CD4-positive, alpha-beta memory T cell (primary cell): ENCODE measurements around the gene RC3H2. TPM values are rescaled to one million over a fixed set of nuclear protein-coding genes. Genes with fewer than 3 reads are reported as not detected.

Experiments used
- CTCF ChIA-PET: fragments of 350-600 bp; sonication (Branson Sonifier 250); formaldehyde crosslinking; loops from one replicate; lab custom pipeline; 2021; ENCODE audit warnings: inconsistent platforms; ENCODE audit not compliant: partially characterized antibody; lab: Charles Lee
- POLR2A ChIA-PET: fragments of 350-600 bp; sonication (Branson Sonifier 250); formaldehyde crosslinking; loops from one replicate; lab custom pipeline; 2021; ENCODE audit not compliant: partially characterized antibody; lab: Charles Lee
- DNase-seq, 5 donors: peaks; one replicate each; pipeline versions ENCODE4 v3.0.0 to v3.0.0-alpha.2; 2020 to 2022; ENCODE audit warnings: mixed read lengths in 1 of 5
- H3K27ac ChIP-seq: one replicate; pipeline ENCODE4 v1.7.0; 2013; ENCODE audit warnings: low read depth, low read length
- H3K27me3 ChIP-seq: 2 replicates; pipeline ENCODE4 v1.7.0; 2013; ENCODE audit warnings: mild to moderate bottlenecking, low read length, moderate library complexity; ENCODE audit not compliant: insufficient read depth
- H3K36me3 ChIP-seq: 2 replicates; pipeline ENCODE4 v1.7.0; 2013; ENCODE audit warnings: mild to moderate bottlenecking, low read length, moderate library complexity; ENCODE audit not compliant: insufficient read depth
- H3K4me1 ChIP-seq: 2 replicates; pipeline ENCODE4 v1.7.0; 2013; ENCODE audit warnings: mild to moderate bottlenecking, low read length, moderate library complexity; ENCODE audit not compliant: insufficient read depth
- H3K4me3 ChIP-seq, 2 donors: one replicate each; pipeline ENCODE4 v1.7.0; 2013; ENCODE audit warnings: low read length in 2 of 2, mild to moderate bottlenecking in 1 of 2
- H3K9me3 ChIP-seq, 2 donors: one replicate each; pipeline ENCODE4 v1.7.0; 2013; ENCODE audit warnings: low read length in 2 of 2, control low read depth in 1 of 2; ENCODE audit not compliant: control insufficient read depth in 1 of 2
- H3K27ac Mint-ChIP-seq, 7 donors: one replicate each; pipeline ENCODE4 v1.8.0; 2020 to 2021; ENCODE audit warnings: mixed read lengths in 7 of 7, mild to moderate bottlenecking in 6 of 7, inconsistent platforms in 3 of 7, moderate library complexity in 3 of 7
- H3K27me3 Mint-ChIP-seq, 2 donors: one replicate each; pipeline ENCODE4 v1.8.0; 2020 to 2021; ENCODE audit warnings: mixed read lengths in 2 of 2
- H3K36me3 Mint-ChIP-seq, 2 donors: one replicate each; pipeline ENCODE4 v1.8.0; 2020 to 2021; ENCODE audit warnings: mixed read lengths in 2 of 2, inconsistent platforms in 1 of 2, mild to moderate bottlenecking in 1 of 2
- H3K4me1 Mint-ChIP-seq, 4 donors: one replicate each; pipeline ENCODE4 v1.8.0; 2020 to 2021; ENCODE audit warnings: mixed read lengths in 4 of 4, mild to moderate bottlenecking in 1 of 4
- H3K4me3 Mint-ChIP-seq, 8 donors: one replicate each; pipeline ENCODE4 v1.8.0; 2020 to 2021; ENCODE audit warnings: mixed read lengths in 8 of 8, mild to moderate bottlenecking in 7 of 8, moderate library complexity in 6 of 8, inconsistent platforms in 3 of 8
- H3K9me3 Mint-ChIP-seq, 8 donors: one replicate each; pipeline ENCODE4 v1.8.0; 2020 to 2021; ENCODE audit warnings: mixed read lengths in 8 of 8, mild to moderate bottlenecking in 5 of 8, inconsistent platforms in 3 of 8, moderate library complexity in 1 of 8
- intact Hi-C: fragments of 100-400 bp; cut with micrococcal nuclease; formaldehyde crosslinking; loops from one replicate; pipeline ENCODE4 v1.15.1; 2023
- polyA plus RNA-seq, 2 donors: library from polyadenylated mRNA; unstranded; fragments of 300-500 nt; fragmentation: Illumina TruSeq; gene quantifications; one replicate each; pipeline ENCODE4 v1.2.3, GENCODE V29; 2021
- total RNA-seq, 2 experiments: library from RNA; stranded (reverse); gene quantifications; one replicate each; pipeline ENCODE4 v1.2.3, GENCODE V29; 2021

The RC3H2 gene
- 10 to 100 TPM; 66.6 to 70.7 TPM for total RNA-seq
- polyA plus RNA-seq, result 10 to 100 TPM; 18.7 to 27.4 TPM

GRCh38 chr9:122904823-122905710 is at the start of gene RC3H2:
Gene RC3H2 (minus strand): TSS chr9:122905359. CDS start chr9:122897509, 7,850 bp downstream.
- Mint-ChIP-seq H3K27ac (peak within 1 kb of the TSS; percentile 97 to 99 (median 97)), H3K4me3 (peak within 1 kb of the TSS; percentile 92 to 99 (median 94)), H3K36me3 (peaks cover 7 to 22% of the 10 kb centered on the region in 2 donors), H3K27me3 (no peaks in the 10 kb centered on the region), H3K9me3 (peaks cover 0 to 2% (median 0%) of the 10 kb centered on the region in 8 donors), H3K4me1 (peaks cover 15 to 40% (median 24%) of the 10 kb centered on the region in 4 donors)
- ChIA-PET POLR2A (interaction anchor here (0.8 to 6.7 kb wide), 12 partner anchors 8 to 89 kb away, joined by 3 to 71 read pairs (median 4); partner anchors contain the start of genes PDCL, RABGAP1, ZBTB26 and ZBTB6), CTCF (interaction anchor here (0.6 to 1.5 kb wide), 4 partner anchors 8 to 638 kb away, joined by 3 to 4 read pairs (median 4); partner anchors contain the start of gene ZBTB6)
- peak; percentile 97 to 99 (median 98) for DNase-seq
- peaks cover 38% of the 10 kb centered on the region for H3K4me1 ChIP-seq
- H3K27ac ChIP-seq, result peak within 1 kb of the TSS; percentile 86
- H3K36me3 ChIP-seq, result no peaks in the 10 kb centered on the region
- intact Hi-C loops, result loop anchor here (1.0 to 10.0 kb wide), 7 partner anchors 8 to 1703 kb away; partner anchors contain the start of genes PDCL, RAB14, ZBTB26 and ZBTB6
- H3K9me3 ChIP-seq, result no peaks in the 10 kb centered on the region
- peak within 1 kb of the TSS; percentile 91 to 93 for H3K4me3 ChIP-seq
- no peaks in the 10 kb centered on the region for H3K27me3 ChIP-seq

GRCh38 chr9:122954253-122954691 is 49.1 kb upstream of the RC3H2 start:
- H3K27me3 ChIP-seq, result no peaks in the 10 kb centered on the region
- Mint-ChIP-seq H3K36me3 (peaks cover 7 to 24% of the 10 kb centered on the region in 2 donors), H3K27ac (no peak overlapping the region), H3K4me1 (peaks cover 12 to 33% (median 18%) of the 10 kb centered on the region in 4 donors), H3K27me3 (no peaks in the 10 kb centered on the region), H3K4me3 (no peak overlapping the region), H3K9me3 (peaks cover 0 to 2% (median 0%) of the 10 kb centered on the region in 8 donors)
- no peaks in the 10 kb centered on the region for H3K4me1 ChIP-seq
- intact Hi-C loops, result no loop called here
- H3K4me3 ChIP-seq, result no peak overlapping the region
- no peak overlapping the region for H3K27ac ChIP-seq
- CTCF ChIA-PET, result no interaction called here
- no peaks in the 10 kb centered on the region for H3K36me3 ChIP-seq
- POLR2A ChIA-PET, result interaction anchor here (1.3 kb wide), 1 partner anchor 13 kb away, joined by 4 read pairs; the partner anchor contains the start of gene RABGAP1
- no peaks in the 10 kb centered on the region for H3K9me3 ChIP-seq
- DNase-seq, result no peak

- ChIA-PET CTCF (no interaction called here), POLR2A (no interaction called here)
- DNase-seq, result no peak
- Histone ChIP-seq H3K9me3 (no peaks in the 10 kb centered on the region), H3K27me3 (no peaks in the 10 kb centered on the region), H3K4me1 (peaks cover 15% of the 10 kb centered on the region), H3K36me3 (no peaks in the 10 kb centered on the region), H3K27ac (no peak overlapping the region), H3K4me3 (no peak overlapping the region)
- intact Hi-C loops, result no loop called here
- no peak overlapping the region for H3K4me3 Mint-ChIP-seq
- H3K4me1 Mint-ChIP-seq, result peaks cover 23 to 54% (median 32%) of the 10 kb centered on the region in 4 donors
- peaks cover 0 to 2% (median 0%) of the 10 kb centered on the region in 8 donors for H3K9me3 Mint-ChIP-seq
- H3K27me3 Mint-ChIP-seq, result no peaks in the 10 kb centered on the region
- peaks cover 3 to 8% of the 10 kb centered on the region in 2 donors for H3K36me3 Mint-ChIP-seq
- H3K27ac Mint-ChIP-seq, result no peak overlapping the region
Measured at GRCh38 chr9:122951056-122951455, 45.9 kb upstream of the RC3H2 start.

GRCh38 chr9:122950263-122950662 is 45.1 kb upstream of the RC3H2 start:
- POLR2A ChIA-PET, result no interaction called here
- Histone ChIP-seq H3K9me3 (no peaks in the 10 kb centered on the region), H3K27ac (no peak overlapping the region)

GRCh38 chr9:122949696-122950095 is 44.5 kb upstream of the RC3H2 start:
- peaks cover 15% of the 10 kb centered on the region for H3K4me1 ChIP-seq
- H3K27me3 ChIP-seq, result no peaks in the 10 kb centered on the region
- ChIA-PET CTCF (no interaction called here), POLR2A (no interaction called here)
- no peaks in the 10 kb centered on the region for H3K9me3 ChIP-seq
- H3K36me3 ChIP-seq, result no peaks in the 10 kb centered on the region
- Mint-ChIP-seq H3K27me3 (no peaks in the 10 kb centered on the region), H3K9me3 (no peaks in the 10 kb centered on the region), H3K4me3 (no peak overlapping the region), H3K36me3 (peaks cover 9 to 13% of the 10 kb centered on the region in 2 donors), H3K4me1 (peaks cover 34 to 56% (median 40%) of the 10 kb centered on the region in 4 donors), H3K27ac (peak overlapping the region in 1 of 7 donors; percentile 45)
- no peak overlapping the region for H3K27ac ChIP-seq
- DNase-seq, result no peak
- no peak overlapping the region for H3K4me3 ChIP-seq
- intact Hi-C loops, result loop anchor here (10.0 kb wide), 1 partner anchor 315 kb away; the partner anchor contains the start of gene STRBP

More at GRCh38 chr9:122950263-122950662, 45.1 kb upstream of the RC3H2 start:
- intact Hi-C loops, result no loop called here
- Histone ChIP-seq H3K36me3 (no peaks in the 10 kb centered on the region), H3K4me3 (no peak overlapping the region), H3K27me3 (no peaks in the 10 kb centered on the region), H3K4me1 (peaks cover 15% of the 10 kb centered on the region)
- H3K36me3 Mint-ChIP-seq, result peaks cover 4 to 11% of the 10 kb centered on the region in 2 donors
- no peak overlapping the region for H3K27ac Mint-ChIP-seq
- no peaks in the 10 kb centered on the region for H3K9me3 Mint-ChIP-seq
- peaks cover 31 to 56% (median 38%) of the 10 kb centered on the region in 4 donors for H3K4me1 Mint-ChIP-seq
- no peak overlapping the region for H3K4me3 Mint-ChIP-seq
- CTCF ChIA-PET, result no interaction called here
- H3K27me3 Mint-ChIP-seq, result no peaks in the 10 kb centered on the region
- DNase-seq, result no peak

GRCh38 chr9:122948313-122948712 is 43.2 kb upstream of the RC3H2 start:
- no peaks in the 10 kb centered on the region for H3K9me3 ChIP-seq
- H3K4me1 ChIP-seq, result peaks cover 15% of the 10 kb centered on the region
- Mint-ChIP-seq H3K4me3 (peak overlapping the region in 2 of 8 donors; percentile 22 to 66), H3K27ac (peak overlapping the region in 4 of 7 donors; percentile 33 to 74 (median 42)), H3K36me3 (peaks cover 9 to 13% of the 10 kb centered on the region in 2 donors), H3K9me3 (no peaks in the 10 kb centered on the region), H3K27me3 (no peaks in the 10 kb centered on the region), H3K4me1 (peaks cover 34 to 54% (median 38%) of the 10 kb centered on the region in 4 donors)
- H3K27me3 ChIP-seq, result no peaks in the 10 kb centered on the region
- no peak for DNase-seq
- no peak overlapping the region for H3K4me3 ChIP-seq
- H3K27ac ChIP-seq, result no peak overlapping the region
- ChIA-PET CTCF (no interaction called here), POLR2A (no interaction called here)
- intact Hi-C loops, result loop anchor here (10.0 kb wide), 1 partner anchor 316 kb away; the partner anchor contains the start of gene STRBP
- no peaks in the 10 kb centered on the region for H3K36me3 ChIP-seq
